SK-N-MC (cell line): ENCODE data around the gene MAGEF1.

Experiments used
- EZH2 ChIP-seq: fragments of 200-600 bp; sonication (generic); IDR thresholded peaks from one replicate; pipeline ENCODE4 v1.6.1; 2017; ENCODE audit warnings: antibody characterized with exemption
- POLR2AphosphoS5 ChIP-seq: IDR thresholded peaks from 2 replicates; pipeline ENCODE4 v1.6.1; 2012; ENCODE audit warnings: mild to moderate bottlenecking, low read depth, low read length, borderline replicate concordance

DNA sequence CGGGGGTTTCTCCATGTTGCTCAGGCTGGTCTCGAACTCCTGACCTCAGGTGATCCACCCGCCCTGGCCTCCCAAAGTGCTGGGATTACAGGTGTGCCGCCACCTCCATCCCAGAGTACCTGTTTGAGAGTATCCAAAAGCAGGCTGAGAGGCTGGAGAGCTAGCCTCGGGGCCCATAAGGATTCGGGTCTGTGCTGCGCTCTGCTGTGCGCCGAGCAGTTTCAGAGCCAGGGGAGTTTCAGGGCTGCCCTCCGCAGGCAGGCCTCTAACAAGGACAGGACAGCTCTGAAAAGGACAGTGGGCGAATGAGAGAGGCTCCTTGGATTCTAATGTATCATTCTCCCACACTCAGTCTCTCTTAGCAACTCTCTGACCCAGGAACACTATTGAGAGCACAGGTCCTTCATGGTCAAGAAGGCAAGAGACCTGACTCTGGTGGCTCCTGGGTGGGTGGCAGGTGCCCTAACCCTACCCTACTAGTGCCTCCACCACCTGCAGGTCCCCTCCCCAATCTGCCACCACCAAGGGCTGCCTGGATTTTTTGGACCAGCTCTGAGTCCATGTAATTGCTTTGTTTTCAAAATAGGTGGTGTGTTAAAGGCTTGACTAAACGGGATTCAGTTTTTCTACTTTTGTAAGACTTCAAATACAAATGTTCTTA, 27.8 kb downstream of the MAGEF1 start:
- TF ChIP-seq POLR2AphosphoS5, result no peak
- TF ChIP-seq EZH2, result no peak
